Measurements from ENCODE around the gene C20orf202.
"Not testable (repeated sequence)": the region's sequence is repeated elsewhere in the genome, so short reads cannot be mapped to it uniquely, and the experiment has no call there.

The C20orf202 gene

GRCh38 chr20:1242099-1242498, 38.8 kb downstream of the C20orf202 start:
- H3K27ac ChIP-seq = no peak overlapping the region
- DNase-seq (ENCODE audit: low spot score) = no peak
- CTCF ChIA-PET = interaction anchor here (0.6 kb wide), 1 partner anchor 31 kb away, joined by 3 read pairs; no protein-coding TSS in a partner anchor
- TF ChIP-seq CTCF (conservative IDR thresholded peaks at IDR 0.05; ENCODE audit: low read depth) = no peak
- POLR2A ChIA-PET (ENCODE audit: low non-redundant PET) = no interaction called here

- ChIA-PET POLR2A (ENCODE audit: low non-redundant PET) (no interaction called here), CTCF (interaction anchor here (0.5 to 0.6 kb wide), 2 partner anchors 16 to 31 kb away, joined by 3 to 4 read pairs; no protein-coding TSS in a partner anchor)
- H3K27ac ChIP-seq = no peak overlapping the region
- no peak for DNase-seq (ENCODE audit: low spot score)
- no peak for TF ChIP-seq CTCF (conservative IDR thresholded peaks at IDR 0.05; ENCODE audit: low read depth)
Observed at GRCh38 chr20:1242530-1242929, 39.3 kb downstream of the C20orf202 start.

GRCh38 chr20:1245578-1245977, 42.3 kb downstream of the C20orf202 start:
- CTCF ChIA-PET = no interaction called here
- POLR2A ChIA-PET (ENCODE audit: low non-redundant PET) = no interaction called here
- no peak overlapping the region for H3K27ac ChIP-seq
- no peak for TF ChIP-seq CTCF (conservative IDR thresholded peaks at IDR 0.05; ENCODE audit: low read depth)
- DNase-seq (ENCODE audit: low spot score) = no peak

GRCh38 chr20:1247689-1248088, 44.4 kb downstream of the C20orf202 start:
- TF ChIP-seq CTCF (conservative IDR thresholded peaks at IDR 0.05; ENCODE audit: low read depth) = no peak
- H3K27ac ChIP-seq = no peak overlapping the region
- ChIA-PET POLR2A (ENCODE audit: low non-redundant PET) (no interaction called here), CTCF (interaction anchor here (0.6 to 0.7 kb wide), 2 partner anchors 221 to 431 kb away, joined by 3 to 5 read pairs; no protein-coding TSS in a partner anchor)
- no peak for DNase-seq (ENCODE audit: low spot score)

GRCh38 chr20:1250282-1250681, 47.0 kb downstream of the C20orf202 start:
- CTCF ChIA-PET; POLR2A ChIA-PET (ENCODE audit: low non-redundant PET); H3K27ac ChIP-seq; DNase-seq (ENCODE audit: low spot score): not testable (repeated sequence)

- ChIA-PET POLR2A (ENCODE audit: low non-redundant PET) (no interaction called here), CTCF (no interaction called here)
- no peak overlapping the region for H3K27ac ChIP-seq
- DNase-seq (ENCODE audit: low spot score) = no peak
- no peak for TF ChIP-seq CTCF (conservative IDR thresholded peaks at IDR 0.05; ENCODE audit: low read depth)
Observed at GRCh38 chr20:1252416-1252815, 49.2 kb downstream of the C20orf202 start.

GRCh38 chr20:1254254-1254653, 51.0 kb downstream of the C20orf202 start:
- CTCF ChIA-PET = interaction anchor here (0.6 kb wide), 2 partner anchors 22 to 465 kb away, joined by 3 read pairs; no protein-coding TSS in a partner anchor
- POLR2A ChIA-PET (ENCODE audit: low non-redundant PET) = no interaction called here
- no peak for TF ChIP-seq CTCF (conservative IDR thresholded peaks at IDR 0.05; ENCODE audit: low read depth)
- DNase-seq (ENCODE audit: low spot score) = no peak
- no peak overlapping the region for H3K27ac ChIP-seq

Data from RWPE1 (cell line).